T-helper 2 cell treated with Interferon-gamma antibody and Interleukin-4, amounts not matched to agents 100 ng/mL and 5 ng/mL, for 36 hours (primary cell): ENCODE data around the gene GATAD2B. TPM values are rescaled to one million over a fixed set of nuclear protein-coding genes. Genes with fewer than 3 reads are reported as not detected.
"Not testable (repeated sequence)": the region's sequence is repeated elsewhere in the genome, so short reads cannot be mapped to it uniquely, and the experiment has no call there.

Experiments used
- intact Hi-C: fragments of 100-400 bp; cut with micrococcal nuclease; formaldehyde crosslinking; loops from one replicate; pipeline ENCODE4 v1.15.1; 2023
- total RNA-seq: library from RNA; stranded (reverse); gene quantifications from 2 replicates; pipeline ENCODE4 v1.2.3, GENCODE V29; 2022

The GATAD2B gene
- total RNA-seq, 1 donor from 2014 or later, result 65.7 TPM

GRCh38 chr1:153933430-153933829 lies 10.7 kb upstream of the GATAD2B start:
- intact Hi-C loops, result no loop called here

DNA sequence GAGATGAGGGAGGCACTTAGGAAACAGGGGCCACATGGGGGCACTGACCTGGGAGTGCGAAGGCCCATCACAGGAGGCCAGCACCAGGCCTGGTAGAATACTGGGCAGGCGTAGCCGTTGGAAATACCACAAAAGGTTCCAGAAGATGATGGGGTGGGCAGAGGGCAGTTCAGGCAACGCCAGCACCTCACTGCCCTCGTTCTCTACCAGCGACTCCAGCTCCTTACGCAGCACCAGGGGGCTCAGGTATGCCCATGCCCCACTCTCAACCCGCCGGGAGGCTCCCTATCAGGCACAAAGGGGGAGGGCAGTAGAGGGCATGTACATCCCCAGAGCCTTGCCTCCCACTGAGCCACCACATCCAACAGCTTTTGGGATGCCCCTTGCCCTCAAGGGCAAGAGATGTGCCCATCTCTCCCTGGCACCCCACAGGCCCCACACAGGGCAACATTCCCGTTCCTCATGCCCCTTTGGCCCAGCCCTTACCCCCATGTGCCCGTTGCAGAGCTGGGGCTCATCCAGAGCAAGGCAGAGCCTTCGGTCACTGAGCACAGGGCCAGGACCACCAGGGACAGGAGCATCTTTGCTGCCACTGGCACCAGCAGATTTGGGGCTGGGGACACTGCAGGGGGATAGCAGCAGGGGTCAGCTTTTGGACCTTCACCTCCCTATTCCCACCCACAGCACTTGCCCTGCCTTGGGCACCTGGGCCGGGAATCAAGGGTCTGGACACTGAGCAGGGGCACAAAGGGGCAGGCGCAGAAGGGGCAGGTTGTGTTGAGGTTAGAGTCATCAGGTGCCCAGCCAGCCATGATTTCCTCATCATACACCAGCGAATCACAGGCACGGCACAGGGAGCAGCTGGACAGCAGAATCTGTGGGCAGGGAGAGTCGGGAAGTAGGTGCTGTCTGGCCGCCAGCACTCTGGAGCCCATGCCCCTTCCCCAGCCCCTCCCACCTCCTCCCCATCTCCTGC lies 9.7 kb upstream of the GATAD2B start:
- intact Hi-C loops, result no loop called here

DNA sequence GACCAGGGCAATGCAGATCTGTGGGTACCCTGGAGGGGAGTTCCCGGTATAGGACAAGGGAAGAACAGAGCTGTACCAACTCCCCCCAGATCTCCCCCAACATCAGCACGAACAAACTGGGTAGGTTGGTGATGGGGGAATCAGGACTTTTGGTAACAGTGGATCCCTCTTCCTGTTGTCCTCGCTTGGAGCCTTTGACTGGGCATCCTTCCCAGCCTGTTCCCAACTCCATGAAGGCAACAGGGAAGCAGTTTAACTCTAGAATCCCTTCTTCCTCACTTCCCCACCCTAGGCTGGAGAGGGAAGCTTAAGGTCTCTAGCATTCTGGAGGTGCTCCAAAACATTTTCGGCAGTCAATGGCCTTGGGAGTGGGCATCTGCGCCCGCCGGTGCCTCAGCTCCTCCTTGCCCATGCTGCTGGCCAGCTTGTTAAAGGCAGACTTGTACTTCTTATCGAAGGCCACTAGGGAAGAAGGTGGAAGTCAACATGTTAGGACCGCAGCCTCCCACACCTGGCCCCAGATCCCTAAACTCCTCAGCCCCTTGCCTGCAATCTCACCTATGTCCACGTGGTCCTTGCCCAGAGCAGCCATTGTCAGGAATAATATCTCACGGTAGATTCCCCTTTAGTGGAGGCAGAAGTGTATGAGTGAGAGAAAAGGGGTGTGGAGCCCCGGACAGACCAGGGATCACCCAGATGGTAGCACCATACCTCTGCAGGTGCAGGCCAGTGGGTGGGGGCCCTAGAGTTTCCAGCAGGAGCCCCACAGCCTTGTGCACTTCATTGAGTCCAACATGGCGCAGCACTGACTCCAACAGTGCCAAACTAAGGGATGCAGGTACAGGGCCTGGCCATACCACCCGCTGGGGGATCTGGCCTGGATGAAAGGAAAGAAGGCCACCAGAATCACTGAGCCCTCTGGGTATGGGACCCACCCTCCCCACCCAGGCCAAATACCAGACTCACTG lies 7.5 kb upstream of the GATAD2B start:
- intact Hi-C loops, result loop anchor here (10.0 kb wide), 1 partner anchor 65 kb away; no protein-coding TSS in a partner anchor

GRCh38 chr1:153929426-153929825 lies 6.7 kb upstream of the GATAD2B start:
- intact Hi-C loops, result loop anchor here (10.0 kb wide), 1 partner anchor 65 kb away; no protein-coding TSS in a partner anchor

- intact Hi-C loops, result loop anchor here (10.0 kb wide), 1 partner anchor 64 kb away; no protein-coding TSS in a partner anchor
Observed at GRCh38 chr1:153928791-153929341, 6.1 kb upstream of the GATAD2B start.

DNA sequence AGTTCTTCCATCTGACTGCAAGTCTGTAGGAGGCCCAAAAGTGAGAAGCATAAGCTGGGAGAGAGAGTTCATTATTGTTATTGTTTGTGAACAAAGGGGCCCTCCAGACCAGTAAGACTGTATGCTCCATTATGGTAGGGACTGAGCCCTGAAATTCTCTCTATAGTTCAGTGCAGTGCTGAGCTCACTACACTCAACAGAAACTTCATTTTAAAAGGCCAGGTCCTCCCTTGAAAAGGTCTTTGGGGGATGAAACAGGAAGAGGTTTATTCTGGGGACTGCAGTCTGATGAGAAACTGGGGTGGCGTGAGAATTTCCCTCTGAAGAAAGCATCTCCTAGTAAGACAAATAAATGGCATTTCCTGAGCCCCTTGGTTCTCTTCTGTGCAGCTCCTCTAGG lies 5.5 kb upstream of the GATAD2B start:
- intact Hi-C loops, result loop anchor here (10.0 kb wide), 1 partner anchor 63 kb away; no protein-coding TSS in a partner anchor

GRCh38 chr1:153926405-153926804 lies 3.6 kb upstream of the GATAD2B start:
- intact Hi-C loops, result loop anchor here (10.0 kb wide), 1 partner anchor 62 kb away; no protein-coding TSS in a partner anchor

DNA sequence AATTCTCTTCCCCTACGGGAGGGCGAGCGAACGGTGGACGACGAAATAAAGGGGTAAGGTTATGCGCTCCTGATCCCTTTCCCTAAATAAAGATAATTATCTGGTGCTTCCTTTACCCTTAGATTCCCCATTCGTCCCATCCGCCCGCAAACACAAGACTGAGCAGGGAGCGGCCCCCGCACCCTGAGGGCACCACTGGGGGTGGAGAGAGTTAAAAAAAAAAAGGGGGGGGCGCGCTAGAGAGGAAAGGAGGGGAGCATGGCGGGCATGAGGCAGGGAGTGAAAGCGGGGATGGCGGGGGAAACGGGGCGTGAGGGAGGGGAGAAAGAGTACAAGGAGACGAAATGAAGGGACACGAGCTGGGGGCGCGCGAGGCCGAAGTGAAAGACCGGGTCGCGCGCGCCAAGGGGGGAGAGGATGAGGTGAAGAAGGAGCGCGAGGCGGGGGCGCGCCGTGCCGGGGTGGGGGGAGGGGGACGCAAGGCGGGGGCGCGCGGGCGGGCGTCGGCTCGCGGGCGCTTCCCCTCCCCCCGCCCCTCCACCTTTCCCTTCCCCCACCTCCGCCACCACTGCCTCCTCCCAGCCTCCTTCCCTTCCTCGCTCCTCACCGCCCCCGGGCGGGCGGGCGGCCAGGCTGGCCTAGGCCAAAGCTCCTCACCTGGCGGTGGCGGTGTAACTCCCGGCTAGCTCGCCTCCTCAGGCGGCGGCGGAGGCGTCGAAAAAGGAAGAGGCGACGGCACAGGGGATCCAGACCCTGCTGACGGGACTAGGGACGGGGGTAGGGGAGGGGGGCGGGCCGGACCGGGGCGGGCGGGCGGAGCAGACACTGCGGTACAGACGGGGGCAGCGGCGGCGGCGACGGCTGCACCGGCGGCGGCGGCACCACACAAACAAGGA lies 448 bp downstream of the GATAD2B start:
- intact Hi-C loops, result loop anchor here (2.0 to 10.0 kb wide), 3 partner anchors 58 to 140 kb away; no protein-coding TSS in a partner anchor

DNA sequence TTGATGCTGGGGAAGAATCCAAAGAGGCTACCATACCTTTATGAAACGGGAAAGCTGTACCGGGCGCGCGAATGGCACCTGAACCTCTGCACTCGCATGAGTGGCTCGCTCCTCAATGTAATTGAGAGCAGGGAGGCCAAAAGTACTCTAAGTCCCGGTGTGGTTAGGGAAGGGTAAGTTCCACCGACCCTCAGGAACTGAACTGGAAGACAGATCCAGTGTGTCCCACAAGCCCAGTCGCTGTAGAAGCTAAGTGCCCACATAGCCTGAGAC lies 1.0 kb downstream of the GATAD2B start:
- intact Hi-C loops, result loop anchor here (2.0 to 10.0 kb wide), 3 partner anchors 57 to 139 kb away; no protein-coding TSS in a partner anchor

DNA sequence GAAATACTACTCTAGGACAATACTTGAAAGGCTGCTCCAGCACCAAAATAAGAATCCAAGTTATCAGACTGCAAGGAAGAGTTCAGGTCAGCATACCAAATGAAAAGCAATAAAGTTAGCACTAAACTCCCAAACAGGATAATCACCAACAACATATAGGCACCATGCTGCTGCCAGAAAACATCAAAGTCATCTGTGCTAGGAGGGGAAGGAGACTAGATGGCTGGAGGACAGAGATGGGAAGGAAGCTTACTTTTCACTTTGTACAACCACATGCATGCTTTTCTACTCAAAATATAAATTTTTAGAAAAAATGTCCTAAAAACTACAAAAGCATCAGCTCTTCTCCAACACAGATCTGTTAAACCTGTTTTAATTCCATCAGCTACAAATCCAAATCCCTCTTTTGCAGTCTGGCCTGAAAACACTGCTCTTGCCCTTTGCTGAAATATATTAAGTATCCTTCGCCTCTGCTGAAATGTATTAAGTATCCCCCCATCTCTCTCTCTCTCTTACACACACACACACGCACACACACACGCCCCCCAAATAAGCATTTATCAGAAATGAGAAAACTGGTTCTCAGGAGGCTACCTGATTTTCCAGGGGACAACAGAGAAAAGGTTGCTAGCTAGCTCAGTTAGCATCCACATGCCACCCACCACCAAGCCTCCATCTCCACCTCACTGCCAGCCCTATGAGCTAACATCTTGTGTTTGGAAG lies 1.5 kb downstream of the GATAD2B start:
- intact Hi-C loops, result loop anchor here (5.0 to 10.0 kb wide), 2 partner anchors 56 to 139 kb away; no protein-coding TSS in a partner anchor

- intact Hi-C loops, result loop anchor here (1.0 to 10.0 kb wide), 3 partner anchors 55 to 138 kb away; no protein-coding TSS in a partner anchor
Observed at GRCh38 chr1:153919876-153920852, 2.6 kb downstream of the GATAD2B start.

- intact Hi-C loops, result no loop called here
Observed at GRCh38 chr1:153916297-153916696, 6.5 kb downstream of the GATAD2B start.

- intact Hi-C loops, result no loop called here
Observed at GRCh38 chr1:153912349-153912748, 10.4 kb downstream of the GATAD2B start.

GRCh38 chr1:153910560-153910959 lies 12.2 kb downstream of the GATAD2B start:
- intact Hi-C loops, result not testable (repeated sequence)

DNA sequence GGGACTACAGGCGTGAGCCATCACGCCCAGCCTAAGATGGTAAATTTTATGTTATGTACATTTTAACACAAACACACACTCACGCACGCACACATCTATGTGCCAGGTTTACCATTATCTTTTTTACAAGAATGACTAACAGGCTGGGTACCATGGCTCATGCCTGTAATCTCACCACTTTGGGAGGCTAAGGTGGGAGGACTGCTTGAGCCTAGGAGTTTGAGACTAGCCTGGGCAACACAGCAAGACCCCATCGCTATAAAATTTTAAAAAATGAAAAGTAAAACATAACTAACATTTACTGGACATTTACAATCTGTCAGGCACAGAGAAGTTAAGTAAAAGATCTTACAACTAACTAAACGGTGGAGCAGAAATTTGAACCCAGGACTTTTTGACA lies 14.7 kb downstream of the GATAD2B start:
- intact Hi-C loops, result no loop called here

DNA sequence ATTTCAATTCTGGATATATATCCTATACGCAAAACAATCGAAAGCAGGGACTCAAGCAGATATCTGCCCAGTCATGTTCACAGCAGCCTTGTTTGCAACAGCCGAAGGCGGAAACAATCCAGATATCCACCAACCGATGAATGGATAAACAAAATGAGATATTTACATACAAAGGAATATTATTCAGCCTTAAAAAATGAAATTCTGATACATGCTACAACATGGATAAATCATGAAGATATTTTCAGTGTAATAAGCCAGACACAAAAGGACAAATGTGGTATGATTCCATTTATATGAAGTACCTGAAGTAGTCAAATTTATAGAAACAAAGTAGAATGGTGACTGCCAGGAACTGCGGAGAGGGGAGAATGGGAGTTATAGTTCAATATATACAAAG lies 15.6 kb downstream of the GATAD2B start:
- intact Hi-C loops, result no loop called here

- intact Hi-C loops, result no loop called here
Observed at GRCh38 chr1:153906396-153906795, 16.4 kb downstream of the GATAD2B start.

DNA sequence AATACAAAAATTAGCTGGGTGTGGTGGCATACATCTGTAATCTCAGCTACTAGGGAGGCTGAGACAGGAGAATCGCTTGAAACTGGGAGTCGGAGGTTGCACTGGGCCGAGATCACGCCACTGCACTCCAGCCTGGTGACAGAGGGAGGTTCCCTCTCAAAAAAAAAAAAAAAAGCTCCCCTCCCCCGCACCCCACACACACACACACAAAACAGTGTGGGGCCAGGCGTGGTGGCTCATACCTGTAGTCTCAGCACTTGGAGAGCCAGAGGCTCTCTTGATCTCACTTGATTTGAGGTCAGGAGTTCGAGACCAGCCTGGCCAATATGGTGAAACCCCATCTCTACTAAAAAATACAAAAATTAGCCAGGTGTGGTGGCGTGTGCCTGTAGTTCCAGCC lies 16.9 kb downstream of the GATAD2B start:
- intact Hi-C loops, result not testable (repeated sequence)
